ENCODE measurements around the gene P3H2. TPM values are rescaled to one million over a fixed set of nuclear protein-coding genes. Genes with fewer than 3 reads are reported as not detected.
"Not testable (repeated sequence)": the region's sequence is repeated elsewhere in the genome, so short reads cannot be mapped to it uniquely, and the experiment has no call there.

P3H2 gene
- total RNA-seq, 1 experiment from 2014 or later = 19.6 TPM

DNA sequence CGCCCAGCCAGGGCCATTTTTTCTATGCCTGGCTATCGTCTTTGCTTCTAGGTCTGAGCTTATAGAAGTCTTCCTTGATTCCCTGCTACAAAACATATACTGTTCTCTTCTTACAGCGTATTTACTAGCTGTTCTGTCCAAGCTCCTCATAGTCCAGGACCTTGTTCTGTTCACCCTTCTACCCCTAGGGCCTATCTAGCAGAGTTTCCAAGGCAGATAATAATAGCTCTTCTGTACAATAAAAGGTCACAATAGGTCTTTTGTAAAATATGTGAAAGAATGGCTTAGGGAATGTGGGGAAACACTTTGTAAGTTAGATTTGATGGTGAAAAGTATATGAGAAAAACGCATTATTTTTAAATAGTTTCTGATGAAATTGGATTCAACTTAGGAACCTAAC lies 158.2 kb downstream of the P3H2 start:
- POLR2A ChIA-PET (ENCODE audit: low non-redundant PET) = interaction anchor here (0.7 kb wide), 2 partner anchors 360 to 447 kb away, joined by 3 read pairs; partner anchors contain the start of gene CLDN1
- no peaks in the 10 kb centered on the region for H3K9me3 ChIP-seq (ENCODE audit: low read depth, low read length, poor library complexity, severe bottlenecking)
- no peaks in the 10 kb centered on the region for H3K27me3 ChIP-seq (replicated peaks; ENCODE audit: insufficient read depth, low read depth, low read length, poor library complexity)
- no peak for DNase-seq (ENCODE audit: low spot score)
- H3K4me1 ChIP-seq (ENCODE audit: insufficient read depth, low read length, poor library complexity, severe bottlenecking) = peaks cover 29% of the 10 kb centered on the region
- CTCF ChIA-PET = interaction anchor here (0.6 to 1.7 kb wide), 8 partner anchors 12 to 732 kb away, joined by 3 to 13 read pairs (median 4); partner anchors contain the start of gene CLDN1
- H3K36me3 ChIP-seq (ENCODE audit: insufficient read depth, low read length, poor library complexity, severe bottlenecking) = no peaks in the 10 kb centered on the region
- H3K4me3 ChIP-seq (ENCODE audit: low read depth, low read length, poor library complexity, severe bottlenecking) = no peak overlapping the region
- no peak overlapping the region for H3K27ac ChIP-seq (ENCODE audit: low read depth, low read length, poor library complexity, severe bottlenecking)
- BruUV-seq (replicated peaks) = no TSS peak
- intact Hi-C loops (cut with micrococcal nuclease; ENCODE audit: unreplicated experiment) = loop anchor here (5.0 to 10.0 kb wide), 3 partner anchors 415 to 1090 kb away; partner anchors contain the start of gene IL1RAP
- TF ChIP-seq EZH2 (IDR thresholded peaks at IDR 0.05; ENCODE audit: borderline replicate concordance, low read depth, low read length, poor library complexity, severe bottlenecking) = no peak
- TF ChIP-seq CTCF (conservative IDR thresholded peaks at IDR 0.05; ENCODE audit: low read depth, low read length) = no peak

- TF ChIP-seq CTCF (conservative IDR thresholded peaks at IDR 0.05; ENCODE audit: low read depth, low read length) (peak; percentile 93), EZH2 (IDR thresholded peaks at IDR 0.05; ENCODE audit: borderline replicate concordance, low read depth, low read length, poor library complexity, severe bottlenecking) (no peak)
- no peaks in the 10 kb centered on the region for H3K27me3 ChIP-seq (replicated peaks; ENCODE audit: insufficient read depth, low read depth, low read length, poor library complexity)
- ChIA-PET CTCF (interaction anchor here (0.6 to 1.7 kb wide), 21 partner anchors 9 to 788 kb away, joined by 3 to 15 read pairs (median 5); partner anchors contain the start of genes CLDN1 and P3H2), POLR2A (ENCODE audit: low non-redundant PET) (interaction anchor here (0.6 to 0.7 kb wide), 2 partner anchors 245 to 378 kb away, joined by 4 to 35 read pairs; no protein-coding TSS in a partner anchor)
- H3K4me3 ChIP-seq (ENCODE audit: low read depth, low read length, poor library complexity, severe bottlenecking) = no peak overlapping the region
- H3K9me3 ChIP-seq (ENCODE audit: low read depth, low read length, poor library complexity, severe bottlenecking) = no peaks in the 10 kb centered on the region
- DNase-seq (ENCODE audit: low spot score) = peak; percentile 94
- BruUV-seq (replicated peaks) = no TSS peak
- no peak overlapping the region for H3K27ac ChIP-seq (ENCODE audit: low read depth, low read length, poor library complexity, severe bottlenecking)
- no peaks in the 10 kb centered on the region for H3K36me3 ChIP-seq (ENCODE audit: insufficient read depth, low read length, poor library complexity, severe bottlenecking)
- peaks cover 29% of the 10 kb centered on the region for H3K4me1 ChIP-seq (ENCODE audit: insufficient read depth, low read length, poor library complexity, severe bottlenecking)
- intact Hi-C loops (cut with micrococcal nuclease; ENCODE audit: unreplicated experiment) = loop anchor here (1.0 to 10.0 kb wide), 7 partner anchors 239 to 1091 kb away; partner anchors contain the start of genes CLDN1 and IL1RAP
Observed at GRCh38 chr3:189961522-189962161, 159.1 kb downstream of the P3H2 start.

DNA sequence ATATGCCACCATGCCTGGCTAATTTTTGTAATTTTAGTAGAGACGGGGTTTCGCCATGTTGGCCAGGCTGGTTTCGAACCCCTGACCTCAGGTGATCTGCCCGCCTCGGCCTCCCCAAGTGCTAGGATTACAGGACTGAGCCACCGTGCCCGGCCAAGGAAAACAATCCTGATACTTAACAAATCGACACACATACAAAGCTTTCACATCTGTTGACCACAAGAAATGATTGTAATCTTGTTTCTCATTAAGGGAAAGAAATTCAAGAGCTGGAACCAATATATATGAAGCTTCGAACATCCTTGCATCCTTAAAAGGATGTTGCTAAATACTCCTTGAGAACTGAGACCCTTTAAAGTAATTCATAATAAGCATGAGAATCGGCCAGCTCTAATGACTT lies 159.6 kb downstream of the P3H2 start:
- DNase-seq (ENCODE audit: low spot score); POLR2A ChIA-PET (ENCODE audit: low non-redundant PET); H3K36me3 ChIP-seq (ENCODE audit: insufficient read depth, low read length, poor library complexity, severe bottlenecking); H3K27me3 ChIP-seq (replicated peaks; ENCODE audit: insufficient read depth, low read depth, low read length, poor library complexity); H3K4me3 ChIP-seq (ENCODE audit: low read depth, low read length, poor library complexity, severe bottlenecking); H3K27ac ChIP-seq (ENCODE audit: low read depth, low read length, poor library complexity, severe bottlenecking); BruUV-seq (replicated peaks); H3K9me3 ChIP-seq (ENCODE audit: low read depth, low read length, poor library complexity, severe bottlenecking): not testable (repeated sequence)
- CTCF ChIA-PET = interaction anchor here (0.6 to 1.7 kb wide), 16 partner anchors 10 to 788 kb away, joined by 3 to 15 read pairs (median 4); partner anchors contain the start of genes CLDN1 and P3H2
- intact Hi-C loops (cut with micrococcal nuclease; ENCODE audit: unreplicated experiment) = loop anchor here (1.0 to 10.0 kb wide), 7 partner anchors 240 to 1091 kb away; partner anchors contain the start of genes CLDN1 and IL1RAP
- peaks cover 29% of the 10 kb centered on the region for H3K4me1 ChIP-seq (ENCODE audit: insufficient read depth, low read length, poor library complexity, severe bottlenecking)

All from A673 (cell line).